Activated CD4-positive, alpha-beta T cell treated with anti-CD3 and anti-CD28 coated beads, Interleukin-2, Interleukin-4, amounts not matched to agents 100 ng/mL and 50 ng/mL, durations not matched to agents 16 hours and 8 hours (primary cell): ENCODE results near the gene MYL11.
"Not testable (repeated sequence)": the region's sequence is repeated elsewhere in the genome, so short reads cannot be mapped to it uniquely, and the experiment has no call there.

Experiments used
- DNase-seq: peaks from one replicate; pipeline ENCODE4 v3.0.0-alpha.2; 2020; ENCODE audit warnings: low spot score

Gene MYL11

GRCh38 chr16:30374538-30374937 lies at the start of gene MYL11:
TSS of gene MYL11 (plus strand) at chr16:30374802. CDS start at chr16:30374858, 56 bp downstream.
- no peak for DNase-seq

GRCh38 chr16:30334473-30334989 lies 40.1 kb upstream of the MYL11 start:
- peak; percentile 82 for DNase-seq

GRCh38 chr16:30335028-30335597 lies 39.5 kb upstream of the MYL11 start:
- peak; percentile 81 for DNase-seq

- peak; percentile 15 for DNase-seq
Measured at GRCh38 chr16:30335598-30336474, 38.8 kb upstream of the MYL11 start.

GRCh38 chr16:30337964-30338357 lies 36.6 kb upstream of the MYL11 start:
- DNase-seq: not testable (repeated sequence)

GRCh38 chr16:30338715-30339114 lies 35.9 kb upstream of the MYL11 start:
- not testable (repeated sequence) for DNase-seq

GRCh38 chr16:30340621-30341020 lies 34.0 kb upstream of the MYL11 start:
- no peak for DNase-seq

- DNase-seq: not testable (repeated sequence)
Measured at GRCh38 chr16:30341971-30342370, 32.6 kb upstream of the MYL11 start.

- DNase-seq: no peak
Measured at GRCh38 chr16:30342751-30343490, 31.7 kb upstream of the MYL11 start.

GRCh38 chr16:30343491-30343820 lies 31.1 kb upstream of the MYL11 start:
- DNase-seq: not testable (repeated sequence)

- no peak for DNase-seq
Measured at GRCh38 chr16:30346286-30346685, 28.3 kb upstream of the MYL11 start.

GRCh38 chr16:30348113-30348512 lies 26.5 kb upstream of the MYL11 start:
- no peak for DNase-seq

GRCh38 chr16:30348929-30349328 lies 25.7 kb upstream of the MYL11 start:
- no peak for DNase-seq

- no peak for DNase-seq
Measured at GRCh38 chr16:30349675-30350074, 24.9 kb upstream of the MYL11 start.

- DNase-seq: peak; percentile 73
Measured at GRCh38 chr16:30350134-30350871, 24.3 kb upstream of the MYL11 start.

GRCh38 chr16:30351001-30351441 lies 23.6 kb upstream of the MYL11 start:
- DNase-seq: no peak

- DNase-seq: no peak
Measured at GRCh38 chr16:30351586-30352419, 22.8 kb upstream of the MYL11 start.

- DNase-seq: no peak
Measured at GRCh38 chr16:30352488-30353401, 21.9 kb upstream of the MYL11 start.

- no peak for DNase-seq
Measured at GRCh38 chr16:30353438-30354129, 21.0 kb upstream of the MYL11 start.
